ENCODE data around the gene CXCL13. TPM values are rescaled to one million over a fixed set of nuclear protein-coding genes. Genes with fewer than 3 reads are reported as not detected.

Gene CXCL13
- polyA plus RNA-seq, 3 donors, result 0.24 to 4.3 (median 0.81) TPM

GRCh38 chr4:77599378-77599777, 6.2 kb upstream of the CXCL13 start:
- 15 to 47% (median 30%) methylated on average over 2 of the region's 2 CpGs for WGBS, 3 donors
- no peak overlapping the region for H3K27ac ChIP-seq (ENCODE audit: low read depth, low read length)

GRCh38 chr4:77600521-77601451, 4.8 kb upstream of the CXCL13 start:
- 28 to 38% (median 36%) methylated on average over 6 of the region's 6 CpGs for WGBS, 3 donors
- no peak overlapping the region for H3K27ac ChIP-seq (ENCODE audit: low read depth, low read length)

GRCh38 chr4:77601614-77602187, 3.9 kb upstream of the CXCL13 start:
- 25 to 68% (median 61%) methylated on average over 4 of the region's 4 CpGs for WGBS, 3 donors
- no peak overlapping the region for H3K27ac ChIP-seq (ENCODE audit: low read depth, low read length)

- 63 to 86% (median 69%) methylated on average over 7 of the region's 7 CpGs for WGBS, 3 donors
- no peak overlapping the region for H3K27ac ChIP-seq (ENCODE audit: low read depth, low read length)
These were observed 7.6 kb downstream of the CXCL13 start for GRCh38 chr4:77613267-77613666.

- H3K27ac ChIP-seq (ENCODE audit: low read depth, low read length), result no peak overlapping the region
- 78 to 91% (median 89%) methylated on average over 5 of the region's 5 CpGs for WGBS, 3 donors
These were observed 9.5 kb downstream of the CXCL13 start for GRCh38 chr4:77615153-77615552.

GRCh38 chr4:77617203-77617602, 11.6 kb downstream of the CXCL13 start:
- no peak overlapping the region for H3K27ac ChIP-seq (ENCODE audit: low read depth, low read length)
- 87 to 98% (median 94%) methylated on average over 3 to 5 of the region's 5 CpGs for WGBS, 3 donors

- WGBS, 3 donors, result 11 to 17% (median 14%) methylated on average over 12 of the region's 12 CpGs
- no peak overlapping the region for H3K27ac ChIP-seq (ENCODE audit: low read depth, low read length)
These were observed 13.0 kb downstream of the CXCL13 start for GRCh38 chr4:77618383-77619241.

GRCh38 chr4:77619408-77619807, 13.8 kb downstream of the CXCL13 start:
- H3K27ac ChIP-seq (ENCODE audit: low read depth, low read length), result no peak overlapping the region
- WGBS, 3 donors, result 72 to 86% (median 84%) methylated on average over 1 of the region's 1 CpG

GRCh38 chr4:77621254-77621653, 15.6 kb downstream of the CXCL13 start:
- no peak overlapping the region for H3K27ac ChIP-seq (ENCODE audit: low read depth, low read length)

GRCh38 chr4:77623091-77623490, 17.5 kb downstream of the CXCL13 start:
- WGBS, 3 donors, result 58 to 79% (median 72%) methylated on average over 2 of the region's 2 CpGs
- no peak overlapping the region for H3K27ac ChIP-seq (ENCODE audit: low read depth, low read length)

GRCh38 chr4:77624213-77624612, 18.6 kb downstream of the CXCL13 start:
- WGBS, 3 donors, result 62 to 81% (median 80%) methylated on average over 4 of the region's 4 CpGs

GRCh38 chr4:77625485-77625884, 19.9 kb downstream of the CXCL13 start:
- H3K27ac ChIP-seq (ENCODE audit: low read depth, low read length), result no peak overlapping the region
- 68 to 85% (median 82%) methylated on average over 5 of the region's 5 CpGs for WGBS, 3 donors

More at GRCh38 chr4:77624213-77624612, 18.6 kb downstream of the CXCL13 start:
- no peak overlapping the region for H3K27ac ChIP-seq (ENCODE audit: low read depth, low read length)

GRCh38 chr4:77629885-77630284, 24.3 kb downstream of the CXCL13 start:
- WGBS, 3 donors, result 75 to 88% (median 79%) methylated on average over 2 of the region's 2 CpGs
- H3K27ac ChIP-seq (ENCODE audit: low read depth, low read length), result no peak overlapping the region

GRCh38 chr4:77631276-77631675, 25.7 kb downstream of the CXCL13 start:
- WGBS, 3 donors, result 94 to 98% (median 95%) methylated on average over 1 of the region's 1 CpG
- no peak overlapping the region for H3K27ac ChIP-seq (ENCODE audit: low read depth, low read length)

- WGBS, 3 donors, result 72 to 86% (median 85%) methylated on average over 6 of the region's 6 CpGs
- H3K27ac ChIP-seq (ENCODE audit: low read depth, low read length), result no peak overlapping the region
These were observed 28.6 kb downstream of the CXCL13 start for GRCh38 chr4:77634132-77634785.

- no peak overlapping the region for H3K27ac ChIP-seq (ENCODE audit: low read depth, low read length)
- WGBS, 3 donors, result 64 to 94% (median 92%) methylated on average over 7 of the region's 7 CpGs
These were observed 29.6 kb downstream of the CXCL13 start for GRCh38 chr4:77635246-77635645.

GRCh38 chr4:77635876-77636275, 30.3 kb downstream of the CXCL13 start:
- 63 to 75% (median 64%) methylated on average over 4 of the region's 4 CpGs for WGBS, 3 donors
- no peak overlapping the region for H3K27ac ChIP-seq (ENCODE audit: low read depth, low read length)

GRCh38 chr4:77636902-77637301, 31.3 kb downstream of the CXCL13 start:
- no peak overlapping the region for H3K27ac ChIP-seq (ENCODE audit: low read depth, low read length)
- 77 to 88% (median 84%) methylated on average over 3 of the region's 3 CpGs for WGBS, 3 donors

Measured in adipose tissue (tissue), 3 donors.